ENCODE measurements around the gene CERKL. TPM values are rescaled to one million over a fixed set of nuclear protein-coding genes. Genes with fewer than 3 reads are reported as not detected.

Gene CERKL
- total and polyA plus RNA-seq, 9 of the 15 experiments (the other 6 are each of a cell fraction or from before 2014, with no cell fraction given): 0.04 to 0.08 TPM; not detected in 7

DNA sequence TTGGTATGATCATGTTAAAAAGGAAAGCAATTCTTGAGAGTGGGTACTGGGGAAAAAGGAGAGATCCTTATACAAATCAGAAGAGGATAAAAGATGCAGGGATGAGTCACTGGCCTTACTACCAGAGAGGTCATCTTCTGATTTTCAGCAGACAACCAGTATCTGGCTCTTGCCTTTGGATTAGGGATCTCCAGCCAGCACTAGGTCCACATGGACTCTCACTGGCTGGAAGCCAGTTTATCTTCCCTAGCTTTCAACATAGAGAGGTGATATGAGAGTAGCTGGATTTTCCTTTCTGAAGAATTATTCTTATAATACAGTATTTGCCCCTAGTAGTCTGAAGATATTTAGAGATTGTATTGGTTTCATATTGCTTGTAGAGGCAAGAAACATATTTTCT lies 30.2 kb downstream of the CERKL start:
- Histone ChIP-seq H3K27me3 (ENCODE audit: control insufficient read depth in 2 of 2, insufficient read depth in 2 of 2, low read length in 2 of 2) (no peaks in the 10 kb centered on the region), H3K9me3 (replicated peaks; ENCODE audit: control insufficient read depth, insufficient read depth, low read depth, low read length) (peaks cover 3% of the 10 kb centered on the region; the same call in 1 of the 2 replicates), H3K9ac (ENCODE audit: insufficient read depth in 1 of 2, low read depth in 2 of 2, low read length in 2 of 2) (no peak overlapping the region), H3K79me2 (ENCODE audit: control insufficient read depth, insufficient read depth, low read length) (no peaks in the 10 kb centered on the region), H2AFZ (ENCODE audit: low read depth, low read length) (no peak overlapping the region), H3K4me2 (ENCODE audit: insufficient read depth, low read length) (no peak overlapping the region), H3K4me3 (no peak overlapping the region), H3K9me1 (ENCODE audit: control insufficient read depth, insufficient read depth, low read length) (no peaks in the 10 kb centered on the region), H3K27ac (ENCODE audit: extremely low read depth, low read depth, low read length) (no peak overlapping the region), H4K20me1 (replicated peaks; ENCODE audit: control insufficient read depth, insufficient read depth, low read length) (no peaks in the 10 kb centered on the region), H3K4me1 (replicated peaks in 1 of 2; ENCODE audit: control insufficient read depth in 2 of 2, insufficient read depth in 2 of 2, low read length in 2 of 2) (no peaks in the 10 kb centered on the region), H3K36me3 (ENCODE audit: control insufficient read depth, insufficient read depth, low read length) (no peaks in the 10 kb centered on the region)
- DNase-seq (ENCODE audit: extremely low read depth in 1 of 4, low spot score in 3 of 4) (no peak), FAIRE-seq (no peak), ATAC-seq (no peak)
- BruUV-seq (replicated peaks): no TSS peak
- TF ChIP-seq, protein P1, sequence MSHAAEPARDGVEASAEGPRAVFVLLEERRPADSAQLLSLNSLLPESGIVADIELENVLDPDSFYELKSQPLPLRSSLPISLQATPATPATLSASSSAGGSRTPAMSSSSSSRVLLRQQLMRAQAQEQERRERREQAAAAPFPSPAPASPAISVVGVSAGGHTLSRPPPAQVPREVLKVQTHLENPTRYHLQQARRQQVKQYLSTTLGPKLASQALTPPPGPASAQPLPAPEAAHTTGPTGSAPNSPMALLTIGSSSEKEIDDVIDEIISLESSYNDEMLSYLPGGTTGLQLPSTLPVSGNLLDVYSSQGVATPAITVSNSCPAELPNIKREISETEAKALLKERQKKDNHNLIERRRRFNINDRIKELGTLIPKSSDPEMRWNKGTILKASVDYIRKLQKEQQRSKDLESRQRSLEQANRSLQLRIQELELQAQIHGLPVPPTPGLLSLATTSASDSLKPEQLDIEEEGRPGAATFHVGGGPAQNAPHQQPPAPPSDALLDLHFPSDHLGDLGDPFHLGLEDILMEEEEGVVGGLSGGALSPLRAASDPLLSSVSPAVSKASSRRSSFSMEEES (CRISPR knock-in tag; IDR thresholded peaks at IDR 0.05): no peak
- TF ChIP-seq NEUROD1 (IDR thresholded peaks at IDR 0.05; ENCODE audit: borderline replicate concordance, low read depth, low read length, partially characterized antibody) (no peak), ZNF3 (CRISPR knock-in tag; IDR thresholded peaks at IDR 0.05) (no peak), SMAD2 (IDR thresholded peaks at IDR 0.05; ENCODE audit: low read depth, low read length) (no peak), ZNF263 (CRISPR knock-in tag; IDR thresholded peaks at IDR 0.05; ENCODE audit: borderline replicate concordance) (no peak), ZNF444 (CRISPR knock-in tag; IDR thresholded peaks at IDR 0.05) (no peak), FUS (optimal IDR thresholded peaks at IDR 0.05; ENCODE audit: low read depth, low read length) (no peak), TCF7 (IDR thresholded peaks at IDR 0.05; ENCODE audit: borderline replicate concordance) (no peak), TARDBP (IDR thresholded peaks at IDR 0.05) (no peak), CTCFL (IDR thresholded peaks at IDR 0.05; ENCODE audit: borderline replicate concordance, insufficient read depth, low read depth, low read length, poor library complexity, severe bottlenecking) (no peak)
- in situ Hi-C loops (cut with MboI) (no loop called here), intact Hi-C loops (cut with micrococcal nuclease) (no loop called here)
- ChIA-PET POLR2A (no interaction called here), CTCF (ENCODE audit: low intra/inter-chr PET ratio) (no interaction called here)

All from K562 (cell line).